GM12878 (cell line): ENCODE measurements around the gene SIRT2.

Experiments
- EP300 ChIP-seq, 2 experiments: fragments of 150-350 bp in 1 of 2; IDR thresholded peaks; 2 replicates each; pipeline ENCODE4 v1.6.1; 2011 to 2012; ENCODE audit warnings: low read depth in 2 of 2, low read length in 2 of 2, borderline replicate concordance in 1 of 2, improper control_type of control experiment in 1 of 2, inconsistent platforms in 1 of 2; ENCODE audit not compliant: control insufficient read depth in 1 of 2
- HDAC6 ChIP-seq: fragments of 200-600 bp; sonication (generic); IDR thresholded peaks from one replicate; pipeline ENCODE4 v1.8.0; 2017; ENCODE audit warnings: antibody characterized with exemption; ENCODE audit not compliant: unreplicated experiment
- SPI1 ChIP-seq: IDR thresholded peaks from 2 replicates; pipeline ENCODE4 v1.6.1; 2011; ENCODE audit warnings: low read depth, mild to moderate bottlenecking, low read length, moderate library complexity, borderline replicate concordance; ENCODE audit not compliant: insufficient read depth

- no peak for TF ChIP-seq HDAC6
- no peak for TF ChIP-seq EP300 (IDR thresholded peaks at IDR 0.05; ENCODE audit: borderline replicate concordance in 1 of 2, control insufficient read depth in 1 of 2, low read depth in 2 of 2, low read length in 2 of 2)
- TF ChIP-seq SPI1, result no peak
Measured at GRCh38 chr19:38846097-38846496, 53.3 kb downstream of the SIRT2 start.
